GM21737 (cell line): Measurements from ENCODE around the gene SETDB1.
"Not testable (repeated sequence)": the region's sequence is repeated elsewhere in the genome, so short reads cannot be mapped to it uniquely, and the experiment has no call there.

Source experiments
- ATAC-seq: cut with Tn5 transposase; IDR thresholded peaks from one replicate; pipeline ENCODE4 v1.9.1; 2021; ENCODE audit warnings: mild to moderate bottlenecking, moderate library complexity; ENCODE audit not compliant: unreplicated experiment

SETDB1 gene

GRCh38 chr1:150926097-150926741 lies at the start of gene SETDB1:
TSS of gene SETDB1 (plus strand) at chr1:150926363. CDS start at chr1:150927715, 1,352 bp downstream.
- peak; percentile 91 for ATAC-seq

- ATAC-seq, result not testable (repeated sequence)
Observed at GRCh38 chr1:150878931-150879330, 47.2 kb upstream of the SETDB1 start.

GRCh38 chr1:150881331-150882070 lies 44.7 kb upstream of the SETDB1 start:
- ATAC-seq, result no peak

GRCh38 chr1:150883121-150883520 lies 43.0 kb upstream of the SETDB1 start:
- not testable (repeated sequence) for ATAC-seq

GRCh38 chr1:150887018-150887417 lies 39.1 kb upstream of the SETDB1 start, which contains the start of gene CTXND2:
TSS of gene CTXND2 (plus strand) at chr1:150887136. CDS start at chr1:150912315, 25,179 bp downstream.
- no peak for ATAC-seq

GRCh38 chr1:150888727-150889126 lies 37.4 kb upstream of the SETDB1 start:
- no peak for ATAC-seq

- no peak for ATAC-seq
Observed at GRCh38 chr1:150890033-150890416, 36.1 kb upstream of the SETDB1 start.

GRCh38 chr1:150893336-150893913 lies 32.7 kb upstream of the SETDB1 start:
- no peak for ATAC-seq

GRCh38 chr1:150895618-150896017 lies 30.5 kb upstream of the SETDB1 start:
- no peak for ATAC-seq

- not testable (repeated sequence) for ATAC-seq
Observed at GRCh38 chr1:150899795-150900194, 26.4 kb upstream of the SETDB1 start.

GRCh38 chr1:150902346-150902745 lies 23.8 kb upstream of the SETDB1 start:
- no peak for ATAC-seq

GRCh38 chr1:150902751-150903150 lies 23.4 kb upstream of the SETDB1 start:
- ATAC-seq, result no peak

- no peak for ATAC-seq
Observed at GRCh38 chr1:150905301-150905700, 20.9 kb upstream of the SETDB1 start.

- no peak for ATAC-seq
Observed at GRCh38 chr1:150906329-150906728, 19.8 kb upstream of the SETDB1 start.

GRCh38 chr1:150906813-150907212 lies 19.4 kb upstream of the SETDB1 start:
- ATAC-seq, result no peak

- ATAC-seq, result no peak
Observed at GRCh38 chr1:150909585-150910180, 16.5 kb upstream of the SETDB1 start.

- no peak for ATAC-seq
Observed at GRCh38 chr1:150912623-150913022, 13.5 kb upstream of the SETDB1 start.

GRCh38 chr1:150917387-150917786 lies 8.8 kb upstream of the SETDB1 start:
- ATAC-seq, result no peak

GRCh38 chr1:150922519-150922975 lies 3.6 kb upstream of the SETDB1 start:
- peak; percentile 47 for ATAC-seq

- ATAC-seq, result no peak
Observed at GRCh38 chr1:150925080-150925479, 1.1 kb upstream of the SETDB1 start.

GRCh38 chr1:150927624-150928023 lies 1.5 kb downstream of the SETDB1 start:
- ATAC-seq, result no peak
